Subcutaneous adipose tissue (tissue), 4 donors: Measurements from ENCODE around the gene DSEL. TPM values are rescaled to one million over a fixed set of nuclear protein-coding genes. Genes with fewer than 3 reads are reported as not detected.

Experiments used
- total RNA-seq, 4 donors: library from RNA; depleted of rRNA; stranded (reverse); fragments of >200 nt; gene quantifications; one replicate each; pipeline ENCODE4 v1.1.0, GENCODE V29; 2016
- TF ChIP-seq, protein P1 (sequence below): fragments of 450-650 bp; IDR thresholded peaks from one replicate; pipeline ENCODE4 v1.5.1; 2016; ENCODE audit warnings: low read depth, mild to moderate bottlenecking, control low read depth, antibody characterized with exemption, moderate library complexity

The DSEL gene
- total RNA-seq, 4 donors from 2014 or later, result 20.7 to 33.5 (median 29.2) TPM

DNA sequence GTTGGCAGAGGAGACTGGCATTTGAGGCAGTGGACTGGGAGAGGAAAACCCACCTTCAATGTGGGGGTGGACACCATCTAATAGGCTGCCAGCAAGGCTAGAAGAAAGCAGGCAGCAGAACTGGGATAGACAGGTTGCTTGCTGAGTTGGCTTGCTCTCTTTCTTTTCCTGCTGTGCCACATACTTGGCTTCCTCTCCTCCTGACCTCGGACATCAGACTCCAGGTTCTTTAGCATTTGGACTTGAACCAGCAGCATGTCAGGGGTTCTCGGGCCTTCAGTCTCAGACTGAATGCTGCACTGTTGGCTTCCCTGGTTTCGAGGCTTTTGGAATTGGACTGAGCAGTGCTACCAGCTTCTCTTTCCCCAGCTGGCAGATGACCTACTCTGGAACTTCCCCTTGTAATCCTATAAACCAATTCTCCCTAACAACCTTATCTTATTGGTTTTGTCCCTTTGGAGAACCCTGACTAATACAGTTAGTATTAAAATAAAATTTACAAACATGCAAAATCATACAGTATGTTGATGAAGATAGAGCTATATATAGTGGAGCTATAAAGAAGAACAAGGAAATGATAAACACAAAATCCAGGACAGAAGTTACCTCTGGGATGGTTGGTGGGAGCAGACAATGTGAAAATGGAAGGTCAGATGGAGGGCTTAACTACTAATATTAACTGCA lies 15.9 kb downstream of the DSEL start:
- TF ChIP-seq, protein P1, sequence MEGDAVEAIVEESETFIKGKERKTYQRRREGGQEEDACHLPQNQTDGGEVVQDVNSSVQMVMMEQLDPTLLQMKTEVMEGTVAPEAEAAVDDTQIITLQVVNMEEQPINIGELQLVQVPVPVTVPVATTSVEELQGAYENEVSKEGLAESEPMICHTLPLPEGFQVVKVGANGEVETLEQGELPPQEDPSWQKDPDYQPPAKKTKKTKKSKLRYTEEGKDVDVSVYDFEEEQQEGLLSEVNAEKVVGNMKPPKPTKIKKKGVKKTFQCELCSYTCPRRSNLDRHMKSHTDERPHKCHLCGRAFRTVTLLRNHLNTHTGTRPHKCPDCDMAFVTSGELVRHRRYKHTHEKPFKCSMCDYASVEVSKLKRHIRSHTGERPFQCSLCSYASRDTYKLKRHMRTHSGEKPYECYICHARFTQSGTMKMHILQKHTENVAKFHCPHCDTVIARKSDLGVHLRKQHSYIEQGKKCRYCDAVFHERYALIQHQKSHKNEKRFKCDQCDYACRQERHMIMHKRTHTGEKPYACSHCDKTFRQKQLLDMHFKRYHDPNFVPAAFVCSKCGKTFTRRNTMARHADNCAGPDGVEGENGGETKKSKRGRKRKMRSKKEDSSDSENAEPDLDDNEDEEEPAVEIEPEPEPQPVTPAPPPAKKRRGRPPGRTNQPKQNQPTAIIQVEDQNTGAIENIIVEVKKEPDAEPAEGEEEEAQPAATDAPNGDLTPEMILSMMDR, result no peak

DNA sequence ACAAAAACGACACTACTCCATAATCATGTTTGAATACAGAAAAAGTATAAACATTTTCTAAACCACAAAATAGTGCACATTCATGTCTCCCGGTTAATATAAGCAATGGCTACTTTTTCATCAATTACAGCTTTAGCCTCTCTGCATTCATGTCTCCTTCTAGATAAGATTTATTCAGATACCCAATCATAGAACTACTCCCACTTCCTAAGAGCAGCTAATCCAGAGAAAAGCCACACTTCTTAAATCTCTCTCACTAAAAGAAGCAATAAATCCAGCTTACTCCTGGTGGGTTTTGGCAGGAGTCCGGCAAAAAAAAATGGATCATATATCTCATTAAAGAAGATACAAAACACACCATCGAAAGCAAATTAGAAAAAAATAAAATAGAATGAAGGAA lies 20.1 kb downstream of the DSEL start:
- TF ChIP-seq, protein P1, result no peak

DNA sequence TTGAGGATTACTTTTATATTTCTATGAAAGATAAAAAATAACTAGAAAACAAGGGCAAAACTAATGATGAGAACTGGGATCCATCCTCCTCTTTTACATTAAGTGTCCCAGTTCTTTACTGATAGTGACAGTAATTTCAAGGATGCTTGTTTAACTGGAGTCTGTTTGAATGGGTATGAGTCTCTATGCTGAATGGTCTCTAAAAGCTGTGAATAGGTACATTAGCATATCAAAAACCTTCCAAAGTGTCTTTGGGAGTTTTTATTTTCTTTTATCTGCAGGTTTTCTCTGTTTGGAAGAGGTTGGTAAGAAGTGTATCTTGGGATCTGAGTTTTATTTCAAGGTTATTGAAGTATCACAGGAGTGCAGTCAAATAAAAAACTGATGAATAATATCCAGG lies 30.0 kb downstream of the DSEL start:
- TF ChIP-seq, protein P1, result no peak

DNA sequence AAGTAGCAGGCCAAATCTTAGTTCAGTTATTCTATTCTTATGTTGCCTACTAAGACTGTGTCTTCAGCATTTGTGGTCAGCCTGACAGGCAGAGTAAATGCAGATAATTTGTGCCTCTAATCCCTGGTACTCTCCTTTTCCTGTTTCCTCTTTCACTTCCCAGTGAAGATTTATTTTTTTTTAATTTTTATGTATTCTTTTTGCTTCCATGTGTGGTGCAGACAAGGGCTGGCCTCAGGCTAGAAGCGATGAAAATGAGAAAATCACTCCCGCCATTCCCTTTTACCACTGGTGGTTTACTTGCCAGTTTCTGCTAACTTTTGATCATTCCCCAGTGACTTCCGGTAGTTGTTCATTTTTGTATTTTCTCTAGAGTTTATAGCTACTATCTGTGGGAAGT lies 30.9 kb downstream of the DSEL start:
- TF ChIP-seq, protein P1, result no peak

DNA sequence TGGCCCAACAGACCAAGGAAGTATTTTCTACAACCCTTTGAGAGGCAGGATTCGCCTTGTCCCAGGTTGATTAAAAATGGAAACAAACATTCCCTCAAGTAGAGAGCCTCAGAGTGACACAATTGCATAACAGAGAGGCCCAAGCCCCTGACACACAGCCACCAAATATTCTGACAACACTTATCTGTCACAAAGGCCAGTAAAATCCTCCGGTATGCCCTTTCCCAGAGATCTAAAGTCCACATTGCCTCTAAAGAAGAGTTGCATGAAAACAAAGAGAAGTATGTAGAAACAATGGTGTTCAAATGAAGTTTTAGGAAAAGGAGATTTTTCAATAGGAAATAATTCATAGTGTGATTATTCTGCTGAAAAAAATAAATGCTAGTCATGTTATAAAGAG lies 32.1 kb downstream of the DSEL start:
- TF ChIP-seq, protein P1, result no peak

DNA sequence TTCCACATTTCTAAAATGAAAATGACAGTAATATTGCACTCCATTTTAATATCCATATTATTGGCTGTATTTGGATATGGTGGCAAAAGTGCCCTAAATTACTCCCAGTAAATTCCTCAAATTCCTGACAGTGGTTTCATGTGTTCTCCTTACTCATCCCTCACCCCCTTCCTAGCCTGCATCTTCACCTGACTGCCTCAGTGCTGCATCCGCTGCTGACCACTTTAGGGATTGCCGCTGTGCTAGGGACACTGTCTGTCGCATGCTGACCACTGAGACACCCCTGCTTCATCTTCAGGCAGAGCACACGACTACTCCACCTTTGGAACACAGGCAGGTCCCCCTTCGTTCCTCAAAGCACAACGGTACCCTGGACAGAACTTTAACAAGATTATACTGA lies 32.6 kb downstream of the DSEL start:
- TF ChIP-seq, protein P1, result no peak

DNA sequence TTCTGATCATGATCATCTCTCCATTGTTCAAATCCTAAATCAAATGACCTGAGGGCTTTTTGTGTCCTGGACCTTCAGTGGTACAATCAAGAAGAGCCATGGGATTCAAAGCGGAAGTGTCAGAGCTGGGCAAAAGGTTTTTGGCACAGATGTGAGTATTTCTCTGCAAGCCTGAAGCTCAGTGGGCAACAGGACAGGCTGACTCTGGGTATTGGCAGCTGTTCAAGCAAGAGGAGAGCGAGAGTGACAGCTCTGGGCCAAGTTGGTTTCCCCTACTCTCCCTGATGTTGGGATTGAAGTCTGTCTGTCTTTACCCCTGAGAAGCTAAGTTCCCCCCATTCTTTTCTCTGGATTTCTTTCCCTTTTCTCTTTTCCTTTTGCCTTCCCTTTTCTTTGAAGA lies 33.3 kb downstream of the DSEL start:
- TF ChIP-seq, protein P1, result no peak
